Gastroesophageal sphincter (tissue), 3 donors: ENCODE measurements around the gene PTPRK.

Experiments
- POLR2AphosphoS5 ChIP-seq: sonication (generic); formaldehyde crosslinking; IDR thresholded peaks from one replicate; pipeline ENCODE4 v1.6.1; 2017; ENCODE audit warnings: antibody characterized with exemption
- TF ChIP-seq, protein P1 (sequence below), 4 experiments: fragments of 200-600 bp in 2 of 4; fragments of 450-650 bp in 2 of 4; sonication (generic) in 1 of 4; IDR thresholded peaks; one replicate each; pipeline ENCODE4 v1.5.1; 2017 to 2019; ENCODE audit warnings: antibody characterized with exemption in 4 of 4, mild to moderate bottlenecking in 2 of 4, moderate library complexity in 2 of 4

DNA sequence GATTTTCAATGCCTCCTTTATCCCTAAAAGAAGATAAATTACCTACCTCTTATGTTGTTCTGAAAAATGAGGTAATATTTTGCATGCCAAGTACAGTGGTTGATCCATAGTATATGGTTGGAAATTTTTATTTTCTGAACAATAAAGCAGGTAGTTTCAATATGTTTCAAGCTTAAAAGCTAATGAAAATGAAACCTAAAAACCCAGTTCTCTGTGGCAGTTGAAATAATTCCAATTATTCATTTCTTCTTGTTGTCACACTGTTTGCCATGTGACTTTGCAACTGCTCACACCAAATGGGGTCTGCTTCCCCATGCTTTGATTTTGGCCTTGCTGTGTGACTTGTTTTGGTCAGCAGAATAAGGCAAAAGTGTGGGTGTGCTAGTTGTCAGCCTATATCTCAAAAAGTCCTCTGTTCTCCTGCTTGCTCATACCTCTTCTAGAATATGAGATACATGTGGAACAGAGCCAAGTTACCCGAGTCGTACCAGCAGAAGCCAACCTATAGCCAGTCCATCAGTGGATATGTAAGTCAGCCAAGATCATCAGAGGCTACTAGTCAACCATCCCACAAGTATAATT lies 422.3 kb downstream of the PTPRK start:
- TF ChIP-seq, protein P1, sequence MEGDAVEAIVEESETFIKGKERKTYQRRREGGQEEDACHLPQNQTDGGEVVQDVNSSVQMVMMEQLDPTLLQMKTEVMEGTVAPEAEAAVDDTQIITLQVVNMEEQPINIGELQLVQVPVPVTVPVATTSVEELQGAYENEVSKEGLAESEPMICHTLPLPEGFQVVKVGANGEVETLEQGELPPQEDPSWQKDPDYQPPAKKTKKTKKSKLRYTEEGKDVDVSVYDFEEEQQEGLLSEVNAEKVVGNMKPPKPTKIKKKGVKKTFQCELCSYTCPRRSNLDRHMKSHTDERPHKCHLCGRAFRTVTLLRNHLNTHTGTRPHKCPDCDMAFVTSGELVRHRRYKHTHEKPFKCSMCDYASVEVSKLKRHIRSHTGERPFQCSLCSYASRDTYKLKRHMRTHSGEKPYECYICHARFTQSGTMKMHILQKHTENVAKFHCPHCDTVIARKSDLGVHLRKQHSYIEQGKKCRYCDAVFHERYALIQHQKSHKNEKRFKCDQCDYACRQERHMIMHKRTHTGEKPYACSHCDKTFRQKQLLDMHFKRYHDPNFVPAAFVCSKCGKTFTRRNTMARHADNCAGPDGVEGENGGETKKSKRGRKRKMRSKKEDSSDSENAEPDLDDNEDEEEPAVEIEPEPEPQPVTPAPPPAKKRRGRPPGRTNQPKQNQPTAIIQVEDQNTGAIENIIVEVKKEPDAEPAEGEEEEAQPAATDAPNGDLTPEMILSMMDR (IDR thresholded peaks at IDR 0.05): no peak
- no peak for TF ChIP-seq POLR2AphosphoS5
